Astrocyte (in vitro differentiated cells and primary cell): ENCODE data around the gene DGKZ.

ENCODE experiments used
- CTCF ChIP-seq: IDR thresholded peaks from 2 replicates; pipeline ENCODE4 v1.5.1; 2011; ENCODE audit warnings: low read depth, mild to moderate bottlenecking, inconsistent platforms, low read length, moderate library complexity; ENCODE audit not compliant: insufficient read depth
- EZH2 ChIP-seq: IDR thresholded peaks from 2 replicates; pipeline ENCODE4 v1.6.1; 2012; ENCODE audit warnings: mild to moderate bottlenecking, low read length, inconsistent platforms; ENCODE audit not compliant: insufficient read depth

- TF ChIP-seq CTCF (no peak), EZH2 (no peak)
Measured at GRCh38 chr11:46387456-46387855, 40.2 kb downstream of the DGKZ start.
